GM12878 (cell line): ENCODE data around the gene PLEKHH1. TPM values are rescaled to one million over a fixed set of nuclear protein-coding genes. Genes with fewer than 3 reads are reported as not detected.

Source experiments
- ATAC-seq: fragments of 200-7000 bp; cut with Tn5 transposase; 3 replicates; pipeline ENCODE4 v1.9.1; 2020; ENCODE audit warnings: mild to moderate bottlenecking, moderate library complexity
- BruUV-seq: library from RNA; stranded (reverse); fragments of 400-500 nt; replicated peaks from 2 replicates; lab custom pipeline; 2021; lab: Mats Ljungman, UMichigan
- CTCF ChIA-PET: fragments of 300-600 bp; sonication (Branson Sonifier 250); formaldehyde crosslinking; extraction: SDS; loops from one replicate; lab custom pipeline; 2021; ENCODE audit warnings: inconsistent platforms; lab: Yijun Ruan, JAX
- POLR2A ChIA-PET: fragments of 350-600 bp; formaldehyde crosslinking; extraction: SDS; loops from one replicate; lab custom pipeline; 2021; ENCODE audit warnings: inconsistent platforms; lab: Charles Lee
- RAD21 ChIA-PET: fragments of 300-600 bp; sonication (Branson Sonifier 250); formaldehyde crosslinking; loops from one replicate; lab custom pipeline; 2023; ENCODE audit warnings: antibody characterized with exemption; ENCODE audit not compliant: unreplicated experiment; lab: Charles Lee
- SMC1A ChIA-PET: fragments of 300-600 bp; sonication (Branson Sonifier 250); formaldehyde crosslinking; loops from one replicate; lab custom pipeline; 2023; ENCODE audit not compliant: unreplicated experiment, uncharacterized antibody; lab: Charles Lee
- DNase-seq: peaks from one replicate; pipeline ENCODE4 v3.0.0-alpha.2; 2011; ENCODE audit warnings: low read depth, low spot score
- FAIRE-seq: peaks from 3 replicates; lab custom pipeline; 2011; peaks lifted over from hg19 to GRCh38; lab: Jason Lieb, UNC
- H2AFZ ChIP-seq: 2 replicates; pipeline ENCODE4 v1.6.0; 2011; ENCODE audit warnings: low read depth, low read length, control low read depth; ENCODE audit not compliant: control insufficient read depth
- H3K27ac ChIP-seq: 2 replicates; pipeline ENCODE4 v1.5.1; 2011; ENCODE audit warnings: control low read depth; ENCODE audit not compliant: control insufficient read depth, insufficient read depth
- H3K27me3 ChIP-seq, 2 experiments: replicated peaks in 1 of 2; 2 replicates each; pipeline versions ENCODE4 v1.6.0 to v1.6.1; 2011; ENCODE audit warnings: low read length in 1 of 2; ENCODE audit not compliant: control insufficient read depth in 2 of 2, insufficient read depth in 2 of 2
- H3K36me3 ChIP-seq, 2 experiments: 2 replicates each; pipeline ENCODE4 v1.5.1; 2011; ENCODE audit warnings: low read length in 1 of 2; ENCODE audit not compliant: control insufficient read depth in 2 of 2, insufficient read depth in 2 of 2
- H3K4me1 ChIP-seq: 2 replicates; pipeline ENCODE4 v1.6.1; 2011; ENCODE audit warnings: mild to moderate bottlenecking, low read length, moderate library complexity, mixed read lengths; ENCODE audit not compliant: control insufficient read depth, insufficient read depth
- H3K4me2 ChIP-seq: 2 replicates; pipeline ENCODE4 v1.6.0; 2011; ENCODE audit warnings: control low read depth; ENCODE audit not compliant: control insufficient read depth, insufficient read depth
- H3K4me3 ChIP-seq: fragments of 200-600 bp; sonication (generic); 2 replicates; pipeline ENCODE4 v1.5.1; 2016
- H3K79me2 ChIP-seq: 2 replicates; pipeline ENCODE4 v1.6.0; 2011; ENCODE audit warnings: low read length; ENCODE audit not compliant: control insufficient read depth, insufficient read depth
- H3K9ac ChIP-seq: 2 replicates; pipeline ENCODE4 v1.8.0; 2011; ENCODE audit warnings: low read length, control low read depth, mixed read lengths; ENCODE audit not compliant: control insufficient read depth, insufficient read depth
- H3K9me3 ChIP-seq: replicated peaks from 3 replicates; pipeline ENCODE4 v1.5.1; 2011; ENCODE audit warnings: mild to moderate bottlenecking, low read length; ENCODE audit not compliant: control insufficient read depth, insufficient read depth
- H4K20me1 ChIP-seq: 2 replicates; pipeline ENCODE4 v1.6.0; 2011; ENCODE audit not compliant: control insufficient read depth, insufficient read depth
- CBX3 ChIP-seq: fragments of 200-600 bp; sonication (generic); IDR thresholded peaks from 2 replicates; pipeline ENCODE4 v1.6.1; 2016; ENCODE audit warnings: low read depth, borderline replicate concordance
- EED ChIP-seq: sonication (generic); IDR thresholded peaks from 2 replicates; pipeline ENCODE4 v1.6.1; 2016; ENCODE audit warnings: antibody characterized with exemption, low read depth
- HDAC2 ChIP-seq: fragments of 200-600 bp; sonication (generic); IDR thresholded peaks from 2 replicates; pipeline ENCODE4 v1.6.1; 2017
- JUND ChIP-seq: IDR thresholded peaks from 2 replicates; pipeline ENCODE4 v1.6.1; 2012; ENCODE audit warnings: low read depth, mild to moderate bottlenecking, low read length, improper control_type of control experiment, moderate library complexity
- LARP7 ChIP-seq: fragments of 450-650 bp; IDR thresholded peaks from 2 replicates; pipeline ENCODE4 v1.6.1; 2017; ENCODE audit warnings: mild to moderate bottlenecking
- MYC ChIP-seq: IDR thresholded peaks from 2 replicates; pipeline ENCODE4 v1.6.1; 2011; ENCODE audit warnings: mild to moderate bottlenecking, low read length, moderate library complexity, inconsistent platforms; ENCODE audit not compliant: insufficient read depth, insufficient replicate concordance, insufficient read length, severe bottlenecking
- NBN ChIP-seq: fragments of 450-650 bp; IDR thresholded peaks from 2 replicates; pipeline ENCODE4 v1.6.1; 2016
- POLR2AphosphoS2 ChIP-seq: IDR thresholded peaks from 2 replicates; pipeline ENCODE4 v1.6.1; 2011; ENCODE audit warnings: low read depth, mild to moderate bottlenecking, low read length, improper control_type of control experiment, moderate library complexity
- RUNX3 ChIP-seq: IDR thresholded peaks from 2 replicates; pipeline ENCODE4 v1.6.1; 2012; ENCODE audit warnings: low read length, inconsistent platforms
- SUZ12 ChIP-seq: fragments of 200-600 bp; sonication (generic); IDR thresholded peaks from one replicate; pipeline ENCODE4 v1.6.1; 2018; ENCODE audit warnings: antibody characterized with exemption, mild to moderate bottlenecking; ENCODE audit not compliant: unreplicated experiment
- WRNIP1 ChIP-seq: IDR thresholded peaks from 2 replicates; pipeline ENCODE4 v1.6.1; 2011; ENCODE audit warnings: low read depth, low read length, improper control_type of control experiment, borderline replicate concordance
- ZZZ3 ChIP-seq: IDR thresholded peaks from 2 replicates; pipeline ENCODE4 v1.6.1; 2011; ENCODE audit warnings: low read depth; ENCODE audit not compliant: control insufficient read depth, insufficient read length
- WGBS: methylation state at CpG from one replicate; pipeline ENCODE4 v1.1.6; 2016; ENCODE audit warnings: low lambda C conversion rate; ENCODE audit not compliant: insufficient replicate concordance, insufficient coverage; ENCODE audit errors: missing lambda C conversion rate; 5-methylcytosine and 5-hydroxymethylcytosine counted together
- in situ Hi-C: fragments of 300-500 bp; cut with MboI; formaldehyde crosslinking; loops from 9 replicates; pipeline ENCODE4 v1.14.3; 2018; ENCODE audit warnings: mixed read lengths
- intact Hi-C: fragments of 100-400 bp; cut with micrococcal nuclease; formaldehyde crosslinking; loops from one replicate; pipeline ENCODE4 v1.14.2; 2022; ENCODE audit not compliant: unreplicated experiment
- polyA plus RNA-seq, 11 experiments: library from polyadenylated mRNA; depleted of rRNA in 4 of 11; unstranded in 6 of 11; stranded (reverse) in 5 of 11; fragments of >200 nt; fragmentation: Nextera tagmentation in 4 of 11; fragmentation: Illumina TruSeq in 1 of 11; extraction: Ambion mirVana in 4 of 11; extraction: Trizol in 1 of 11; gene quantifications; 1 replicate in 1 of 11; 2 replicates in 10 of 11; pipeline versions ENCODE4 v1.2.1 to v1.2.3, GENCODE V29; 2011 to 2016; ENCODE audit warnings: inconsistent platforms in 2 of 11, missing spikeins in 2 of 11, low read depth in 1 of 11
- total RNA-seq, 4 experiments: library from RNA; depleted of rRNA in 3 of 4; stranded (reverse); fragments of >200 nt in 3 of 4; fragmentation: Illumina TruSeq in 1 of 4; extraction: Trizol in 1 of 4; gene quantifications; 2 replicates each; pipeline versions ENCODE4 v1.2.1 to v1.2.3, GENCODE V29; 2013 to 2021
- TF ChIP-seq, protein P1 (sequence below): fragments of 450-650 bp; IDR thresholded peaks from 2 replicates; pipeline ENCODE4 v1.6.1; 2017; ENCODE audit warnings: mild to moderate bottlenecking, moderate library complexity

PLEKHH1 gene
- total and polyA plus RNA-seq, 10 of the 15 experiments (the other 5 are each of a cell fraction or from before 2014, with no cell fraction given): 0.11 to 0.95 (median 0.41) TPM

DNA sequence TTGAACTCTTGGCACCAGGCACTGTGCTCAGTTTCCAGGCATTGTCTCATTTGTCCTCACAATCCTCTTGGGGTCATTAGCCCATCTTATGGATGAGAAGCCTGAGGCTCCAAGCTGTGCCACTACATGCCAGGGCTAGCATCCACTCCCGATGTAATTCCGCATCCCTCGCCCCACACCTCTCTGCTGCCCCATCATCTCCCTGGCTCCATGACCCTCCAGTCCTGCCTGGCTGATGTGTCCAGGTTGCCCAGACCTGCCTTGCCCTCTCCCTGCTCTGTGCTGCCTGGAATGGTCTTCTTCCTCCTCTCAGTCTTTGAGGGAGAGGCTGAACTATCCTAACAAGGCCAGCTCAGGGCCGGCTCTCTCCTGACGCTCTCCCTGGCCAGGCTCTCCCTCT lies 39.5 kb downstream of the PLEKHH1 start:
- 93% methylated on average over 5 of the region's 5 CpGs for WGBS
- ATAC-seq: no peak
- H3K79me2 ChIP-seq: no peaks in the 10 kb centered on the region
- H3K9me3 ChIP-seq: no peaks in the 10 kb centered on the region
- H3K36me3 ChIP-seq: no peaks in the 10 kb centered on the region
- H3K4me1 ChIP-seq: no peaks in the 10 kb centered on the region
- intact Hi-C loops (no loop called here), in situ Hi-C loops (no loop called here)
- no peak overlapping the region for H3K9ac ChIP-seq
- H3K4me3 ChIP-seq: no peak overlapping the region
- no peak overlapping the region for H2AFZ ChIP-seq
- BruUV-seq: no TSS peak
- H3K27me3 ChIP-seq: no peaks in the 10 kb centered on the region
- DNase-seq: no peak
- no peak for TF ChIP-seq LARP7
- TF ChIP-seq NBN: no peak
- no peak for TF ChIP-seq RUNX3
- TF ChIP-seq EED: no peak
- TF ChIP-seq, protein P1, sequence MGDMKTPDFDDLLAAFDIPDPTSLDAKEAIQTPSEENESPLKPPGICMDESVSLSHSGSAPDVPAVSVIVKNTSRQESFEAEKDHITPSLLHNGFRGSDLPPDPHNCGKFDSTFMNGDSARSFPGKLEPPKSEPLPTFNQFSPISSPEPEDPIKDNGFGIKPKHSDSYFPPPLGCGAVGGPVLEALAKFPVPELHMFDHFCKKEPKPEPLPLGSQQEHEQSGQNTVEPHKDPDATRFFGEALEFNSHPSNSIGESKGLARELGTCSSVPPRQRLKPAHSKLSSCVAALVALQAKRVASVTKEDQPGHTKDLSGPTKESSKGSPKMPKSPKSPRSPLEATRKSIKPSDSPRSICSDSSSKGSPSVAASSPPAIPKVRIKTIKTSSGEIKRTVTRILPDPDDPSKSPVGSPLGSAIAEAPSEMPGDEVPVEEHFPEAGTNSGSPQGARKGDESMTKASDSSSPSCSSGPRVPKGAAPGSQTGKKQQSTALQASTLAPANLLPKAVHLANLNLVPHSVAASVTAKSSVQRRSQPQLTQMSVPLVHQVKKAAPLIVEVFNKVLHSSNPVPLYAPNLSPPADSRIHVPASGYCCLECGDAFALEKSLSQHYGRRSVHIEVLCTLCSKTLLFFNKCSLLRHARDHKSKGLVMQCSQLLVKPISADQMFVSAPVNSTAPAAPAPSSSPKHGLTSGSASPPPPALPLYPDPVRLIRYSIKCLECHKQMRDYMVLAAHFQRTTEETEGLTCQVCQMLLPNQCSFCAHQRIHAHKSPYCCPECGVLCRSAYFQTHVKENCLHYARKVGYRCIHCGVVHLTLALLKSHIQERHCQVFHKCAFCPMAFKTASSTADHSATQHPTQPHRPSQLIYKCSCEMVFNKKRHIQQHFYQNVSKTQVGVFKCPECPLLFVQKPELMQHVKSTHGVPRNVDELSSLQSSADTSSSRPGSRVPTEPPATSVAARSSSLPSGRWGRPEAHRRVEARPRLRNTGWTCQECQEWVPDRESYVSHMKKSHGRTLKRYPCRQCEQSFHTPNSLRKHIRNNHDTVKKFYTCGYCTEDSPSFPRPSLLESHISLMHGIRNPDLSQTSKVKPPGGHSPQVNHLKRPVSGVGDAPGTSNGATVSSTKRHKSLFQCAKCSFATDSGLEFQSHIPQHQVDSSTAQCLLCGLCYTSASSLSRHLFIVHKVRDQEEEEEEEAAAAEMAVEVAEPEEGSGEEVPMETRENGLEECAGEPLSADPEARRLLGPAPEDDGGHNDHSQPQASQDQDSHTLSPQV: no peak
- no peak for TF ChIP-seq HDAC2
- no peak for TF ChIP-seq CBX3
- TF ChIP-seq WRNIP1: no peak
- no peak for TF ChIP-seq MYC
- no peak for TF ChIP-seq ZZZ3
- no peak for TF ChIP-seq JUND
- no peak for TF ChIP-seq SUZ12
- no peak for TF ChIP-seq POLR2AphosphoS2
- CTCF ChIA-PET: interaction anchor here (1.2 to 27.6 kb wide), 9 partner anchors 11 to 1213 kb away, joined by 4 to 583 read pairs (median 25); partner anchors contain the start of genes PLEKHH1 and RDH12
- POLR2A ChIA-PET: no interaction called here
- SMC1A ChIA-PET: interaction anchor here (1.0 to 6.1 kb wide), 8 partner anchors 9 to 152 kb away, joined by 3 to 185 read pairs (median 11); no protein-coding TSS in a partner anchor
- H4K20me1 ChIP-seq: peaks cover 2% of the 10 kb centered on the region; the same call in 1 of the 2 replicates
- H3K27ac ChIP-seq: no peak overlapping the region
- RAD21 ChIA-PET: interaction anchor here (1.1 to 5.8 kb wide), 7 partner anchors 8 to 151 kb away, joined by 3 to 176 read pairs (median 29); no protein-coding TSS in a partner anchor
- FAIRE-seq: no peak
- H3K4me2 ChIP-seq: no peak overlapping the region
